ENCODE measurements around the gene HIPK2.

HIPK2 gene

GRCh38 chr7:139720705-139721231, 57.0 kb downstream of the HIPK2 start:
- Histone ChIP-seq H3K27ac (no peak overlapping the region), H3K4me3 (no peak overlapping the region)

DNA sequence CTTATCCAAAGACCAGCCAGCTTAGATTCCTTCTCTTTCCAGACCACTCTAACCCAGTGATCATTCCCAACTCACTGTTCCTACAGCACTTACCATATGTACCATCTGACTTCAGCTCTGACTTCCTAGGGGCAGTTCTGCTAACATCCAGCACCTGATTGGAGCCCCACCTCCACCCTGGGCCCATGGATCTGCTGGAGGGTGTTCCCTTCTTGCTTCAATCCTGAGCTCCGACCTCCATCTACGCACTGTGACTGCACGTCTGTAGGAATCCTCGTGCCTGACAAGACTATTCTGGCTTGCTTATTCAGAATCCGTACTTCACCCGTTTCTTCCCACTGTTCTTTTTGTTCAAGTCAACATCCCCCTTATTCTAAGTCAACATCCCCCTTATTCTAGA, 57.6 kb downstream of the HIPK2 start:
- Histone ChIP-seq H3K4me3 (no peak overlapping the region), H3K27ac (no peak overlapping the region)

DNA sequence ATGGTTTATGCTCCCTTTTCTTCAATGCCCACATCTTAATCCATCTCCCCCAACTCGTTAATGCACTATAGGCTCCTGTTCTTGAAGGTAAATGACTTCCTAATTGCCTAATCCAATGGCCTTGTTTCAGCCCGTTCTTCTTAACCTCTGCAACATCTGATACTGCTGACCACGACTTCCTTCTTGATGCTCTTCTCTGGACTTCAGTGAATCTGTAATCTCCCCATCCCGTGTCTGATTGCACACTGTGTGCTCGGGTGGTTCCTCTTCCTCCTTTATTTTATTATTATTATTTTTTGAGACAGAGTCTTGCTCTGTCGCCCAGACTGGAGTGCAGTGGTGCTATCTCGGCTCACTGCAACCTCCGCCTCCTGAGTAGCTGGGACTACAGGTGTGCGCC, 58.9 kb downstream of the HIPK2 start:
- Histone ChIP-seq H3K27ac (no peak overlapping the region), H3K4me3 (no peak overlapping the region)

GRCh38 chr7:139718141-139718540, 59.7 kb downstream of the HIPK2 start:
- Histone ChIP-seq H3K4me3 (no peak overlapping the region), H3K27ac (no peak overlapping the region)

DNA sequence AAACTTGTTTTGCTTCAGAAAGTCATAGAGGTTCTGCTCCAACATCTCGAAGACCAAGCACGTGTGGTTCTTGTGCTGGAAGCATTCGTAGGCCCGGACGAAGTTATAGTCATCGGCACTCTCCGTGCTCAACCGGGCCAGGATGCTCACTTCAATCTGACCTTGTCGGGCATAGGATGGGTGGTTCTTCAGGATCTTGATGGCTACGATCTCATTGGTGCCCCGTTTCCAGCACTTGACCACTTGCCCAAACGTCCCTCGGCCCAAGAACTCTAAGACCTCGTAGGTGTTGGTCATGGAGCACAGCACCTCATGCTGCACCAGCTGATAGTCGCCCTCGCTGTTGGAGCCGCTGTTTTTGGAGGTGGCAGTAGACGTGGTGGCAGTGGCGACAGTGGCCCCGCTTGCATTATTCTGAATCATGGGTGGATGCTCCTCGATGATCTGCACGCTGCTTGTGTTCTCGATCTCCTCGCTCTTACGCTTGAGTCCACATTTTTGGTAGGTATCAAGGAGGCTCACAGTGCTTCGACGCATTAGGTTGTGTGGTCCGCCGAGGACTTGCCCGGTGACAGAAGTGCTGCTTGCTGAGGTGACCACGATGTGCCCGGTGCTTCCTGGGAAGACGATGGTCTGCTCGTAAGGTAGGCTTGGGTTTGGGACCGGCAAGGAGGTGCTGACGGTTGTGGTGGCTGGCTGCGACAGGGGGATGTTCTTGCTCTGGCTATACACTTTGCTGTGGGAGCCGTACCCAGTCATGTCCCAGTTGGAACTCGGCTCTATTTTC, 61.4 kb downstream of the HIPK2 start:
- H3K27ac ChIP-seq, result no peak overlapping the region
- no peak overlapping the region for H3K4me3 ChIP-seq

- no peak overlapping the region for H3K4me3 ChIP-seq
- H3K27ac ChIP-seq, result peak overlapping the region in 1 of 21 experiments; percentile 16
These were observed 62.5 kb downstream of the HIPK2 start for GRCh38 chr7:139715194-139715815.

GRCh38 chr7:139714163-139714901, 63.5 kb downstream of the HIPK2 start:
- no peak overlapping the region for H3K4me3 ChIP-seq
- peak overlapping the region in 5 of 21 experiments; percentile 4 to 50 (median 16) for H3K27ac ChIP-seq

GRCh38 chr7:139713526-139714162, 64.2 kb downstream of the HIPK2 start:
- Histone ChIP-seq H3K27ac (peak overlapping the region in 2 of 21 experiments; percentile 4 to 44), H3K4me3 (no peak overlapping the region)

GRCh38 chr7:139713061-139713460, 64.7 kb downstream of the HIPK2 start:
- no peak overlapping the region for H3K4me3 ChIP-seq

DNA sequence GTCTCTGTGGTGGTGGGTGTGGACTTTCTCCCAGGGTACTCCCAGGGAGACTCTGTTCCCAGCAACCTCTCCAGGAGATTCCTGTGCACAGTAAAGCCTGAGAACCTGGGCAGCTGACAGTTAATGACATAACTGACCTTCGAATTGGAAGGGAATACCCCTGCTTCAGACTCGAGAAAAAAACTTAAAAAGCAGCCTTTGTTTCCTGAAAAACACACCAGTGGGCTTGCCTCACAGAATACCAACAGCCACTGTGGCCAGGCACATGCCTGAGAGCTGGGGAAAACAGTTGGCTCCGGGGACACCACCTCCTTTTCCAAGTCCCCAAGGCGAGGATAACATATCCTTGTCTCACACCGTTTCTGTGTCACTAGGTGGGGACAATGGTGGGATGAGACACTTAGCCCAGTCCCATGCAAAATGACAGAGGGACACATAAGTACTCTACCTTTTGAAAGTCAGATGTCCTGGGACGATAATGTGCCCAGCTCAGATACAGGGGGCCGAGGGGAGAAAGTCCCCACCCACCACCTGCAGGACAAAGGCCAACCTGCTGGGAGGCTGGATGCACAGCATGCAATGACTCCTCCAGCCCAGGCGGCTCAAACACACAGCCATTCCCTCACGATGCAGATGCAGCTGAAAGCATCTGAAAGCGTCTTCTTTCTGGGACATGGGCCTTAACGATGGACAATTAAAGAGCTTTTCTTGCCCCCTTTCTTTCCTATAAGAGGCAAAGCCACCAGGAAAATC, 65.6 kb downstream of the HIPK2 start:
- H3K4me3 ChIP-seq, result no peak overlapping the region
- no peak overlapping the region for H3K27ac ChIP-seq

More at GRCh38 chr7:139713061-139713460, 64.7 kb downstream of the HIPK2 start:
- H3K27ac ChIP-seq, result no peak overlapping the region

GRCh38 chr7:139710036-139710435, 67.8 kb downstream of the HIPK2 start:
- Histone ChIP-seq H3K27ac (no peak overlapping the region), H3K4me3 (no peak overlapping the region)

DNA sequence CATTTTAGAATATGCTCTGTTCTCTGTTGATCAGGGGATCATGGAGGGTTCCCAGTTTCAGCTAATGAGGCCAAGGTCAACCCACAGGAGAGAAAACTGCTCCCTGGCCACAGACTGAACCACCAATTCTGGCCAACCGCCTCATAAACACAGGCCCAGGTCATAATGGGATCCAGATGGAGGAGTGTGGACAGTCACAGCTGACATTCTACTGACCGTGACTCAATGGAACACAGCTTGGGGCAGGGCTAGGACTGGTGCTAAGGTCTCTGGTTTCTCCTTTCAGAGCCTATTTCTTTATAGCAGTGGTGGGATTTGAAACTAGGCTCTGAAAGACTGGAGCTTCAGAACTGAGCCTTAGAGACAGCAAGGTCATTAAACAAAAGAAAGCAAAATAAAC, 68.3 kb downstream of the HIPK2 start:
- Histone ChIP-seq H3K4me3 (no peak overlapping the region), H3K27ac (peak overlapping the region in 1 of 21 experiments; percentile 7)

- H3K27ac ChIP-seq, result no peak overlapping the region
- no peak overlapping the region for H3K4me3 ChIP-seq
These were observed 69.3 kb downstream of the HIPK2 start for GRCh38 chr7:139708541-139708940.

DNA sequence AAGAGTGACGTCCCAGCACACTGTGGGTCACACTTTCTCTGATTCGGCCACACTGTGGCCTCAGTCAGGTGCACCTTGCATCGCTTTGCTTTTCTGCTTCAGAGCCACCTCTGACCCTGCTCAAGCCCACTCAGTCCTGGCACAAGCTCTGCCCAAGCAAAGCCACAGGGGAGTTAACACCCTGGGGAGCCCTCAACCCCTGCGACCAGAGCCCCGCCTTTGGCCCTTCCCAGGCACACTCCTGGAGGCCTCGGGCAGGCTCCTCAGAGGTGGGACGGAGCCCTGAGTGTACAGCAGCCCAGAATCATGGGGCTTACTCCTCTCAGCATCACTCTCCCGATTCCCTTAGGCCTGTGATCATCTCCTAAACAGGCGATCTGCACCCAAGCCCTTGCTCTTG, 71.0 kb downstream of the HIPK2 start:
- Histone ChIP-seq H3K4me3 (no peak overlapping the region), H3K27ac (no peak overlapping the region)

DNA sequence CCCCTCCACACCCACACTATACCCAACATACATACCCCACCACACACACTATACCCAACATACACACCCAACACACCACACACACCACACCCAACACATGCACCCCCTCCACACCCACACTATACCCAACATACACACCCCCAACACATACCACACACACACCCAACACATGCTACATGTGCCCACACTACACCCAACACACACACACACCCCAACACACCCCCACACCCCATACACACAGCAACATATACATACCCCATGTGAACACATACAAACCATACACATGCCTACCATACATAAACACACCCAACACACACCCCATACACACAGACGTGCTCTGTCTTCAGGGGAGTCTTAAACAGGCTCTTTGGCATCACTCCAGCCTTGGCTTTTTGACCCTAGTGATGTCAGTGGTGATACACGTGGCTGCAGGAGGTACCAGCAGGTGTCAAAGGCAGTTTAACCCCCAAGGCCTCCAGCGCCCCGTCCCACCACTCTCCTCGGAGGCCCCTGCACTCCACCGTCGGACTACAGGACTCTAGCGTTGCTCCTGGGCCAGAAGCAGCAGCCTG, 73.4 kb downstream of the HIPK2 start:
- Histone ChIP-seq H3K27ac (peak overlapping the region in 1 of 21 experiments; percentile 19), H3K4me3 (no peak overlapping the region)

DNA sequence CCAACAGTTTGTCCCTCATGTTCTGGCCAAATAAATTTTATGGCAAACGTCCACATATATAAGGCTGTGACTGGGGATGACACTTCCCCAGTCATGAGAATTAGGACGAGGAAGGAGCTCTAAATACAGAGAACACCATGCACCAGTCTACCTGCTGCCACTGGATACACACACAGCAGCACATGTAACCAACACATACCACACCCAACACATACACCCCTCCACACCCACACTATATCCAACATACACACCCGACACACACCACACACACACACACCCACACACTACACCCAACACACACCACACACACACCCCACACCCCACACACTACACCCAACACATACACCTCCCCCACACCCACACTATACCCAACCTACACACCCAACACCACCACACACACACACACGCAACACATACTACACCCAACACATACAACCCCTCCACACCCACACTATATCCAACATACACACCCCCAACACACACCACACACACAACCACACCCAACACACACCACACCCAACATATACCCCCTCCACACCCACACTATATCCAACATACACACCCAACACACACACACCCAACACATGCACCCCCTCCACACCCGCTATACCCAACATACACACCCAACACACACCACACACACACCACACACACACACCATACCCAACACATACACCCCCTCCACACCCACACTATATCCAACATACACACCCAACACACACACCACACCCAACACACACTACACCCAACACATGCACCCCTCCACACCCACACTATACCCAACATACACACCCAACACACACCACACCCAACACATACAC, 74.1 kb downstream of the HIPK2 start:
- H3K4me3 ChIP-seq, result no peak overlapping the region
- peak overlapping the region in 1 of 21 experiments; percentile 27 for H3K27ac ChIP-seq

DNA sequence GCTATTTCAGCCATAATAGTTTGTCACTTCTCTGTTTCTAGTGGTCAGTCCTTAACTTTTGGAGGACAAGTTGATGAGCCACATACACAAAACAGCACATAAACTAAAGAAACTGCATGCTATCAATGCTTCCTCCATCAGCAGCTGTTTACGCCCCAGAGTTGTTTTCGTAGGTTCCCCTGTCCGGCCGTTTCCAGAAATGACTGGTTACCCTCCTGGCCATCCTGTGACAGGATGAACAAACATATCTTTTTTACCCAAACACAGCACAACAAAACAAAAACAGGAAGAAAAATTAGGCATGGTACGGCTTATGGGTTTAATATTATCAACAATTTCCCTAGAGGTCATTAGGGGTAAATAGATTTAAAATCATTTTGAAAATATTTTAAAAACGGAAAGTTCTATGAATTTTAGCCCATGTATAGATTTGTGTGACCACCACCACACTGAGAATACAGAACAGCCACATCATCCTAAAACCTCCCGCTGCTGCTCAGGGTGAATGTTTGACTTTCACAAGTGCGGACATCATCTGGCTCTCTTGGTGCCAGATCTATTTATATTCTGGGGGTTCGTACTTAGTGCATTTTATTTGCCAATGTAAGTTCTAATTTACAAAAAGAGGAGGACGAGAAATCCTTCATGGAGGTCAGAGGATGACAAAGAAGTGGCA, 74.8 kb downstream of the HIPK2 start:
- peak overlapping the region in 1 of 21 experiments; percentile 49 for H3K27ac ChIP-seq
- H3K4me3 ChIP-seq, result no peak overlapping the region
